ENCODE measurements around the gene OSMR. TPM values are rescaled to one million over a fixed set of nuclear protein-coding genes. Genes with fewer than 3 reads are reported as not detected.

The OSMR gene
- total and polyA plus RNA-seq, 2 donors (not counting 3 experiments of a cell fraction or from before 2014, with no cell fraction given): 6.1 to 19.7 TPM

DNA sequence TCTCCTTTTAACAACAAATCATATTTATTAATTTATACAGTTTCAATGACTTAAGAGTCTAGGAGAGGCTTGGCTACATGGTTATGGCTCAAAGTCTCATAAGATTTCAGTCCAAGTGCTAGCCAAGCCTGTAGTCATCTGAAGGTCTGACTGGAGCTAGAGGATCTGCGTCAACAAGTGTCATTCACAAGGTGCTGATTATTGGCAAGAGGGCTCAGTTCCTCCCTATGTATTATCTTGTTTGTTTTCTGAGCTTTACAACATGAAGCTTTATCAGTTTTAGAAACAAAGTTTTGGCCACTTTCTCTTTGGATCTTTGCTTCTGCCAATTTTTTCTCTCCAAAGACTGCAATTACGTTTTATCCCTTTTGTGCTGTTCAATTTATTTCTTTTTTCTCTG, 133.7 kb downstream of the OSMR start:
- H2AFZ ChIP-seq (ENCODE audit: low read depth, low read length): no peak overlapping the region
- POLR2A ChIA-PET: no interaction called here
- no peaks in the 10 kb centered on the region for H3K9me3 ChIP-seq (replicated peaks; ENCODE audit: control insufficient read depth, insufficient read depth, low read length)
- FAIRE-seq (no peak), DNase-seq (ENCODE audit: low read depth, low spot score) (no peak)
- CTCF ChIA-PET: no interaction called here
- no peak overlapping the region for H3K4me3 ChIP-seq (replicated peaks in 1 of 3; ENCODE audit: insufficient read depth in 1 of 3, low read depth in 1 of 3, low read length in 3 of 3)
- H3K4me2 ChIP-seq (ENCODE audit: insufficient read depth, low read length): no peak overlapping the region
- no peaks in the 10 kb centered on the region for H4K20me1 ChIP-seq (replicated peaks; ENCODE audit: control insufficient read depth, extremely low read depth, insufficient read depth, low read length)
- dilution Hi-C loops (cut with MboI; ENCODE audit: extremely low pct_ligation_motif_present, low sequenced_read_pairs): no loop called here
- no peaks in the 10 kb centered on the region for H3K9me1 ChIP-seq (replicated peaks; ENCODE audit: control insufficient read depth, extremely low read depth, insufficient read depth, low read length)
- no peaks in the 10 kb centered on the region for H3K79me2 ChIP-seq (ENCODE audit: control insufficient read depth, insufficient read depth, low read length)
- H3K36me3 ChIP-seq (ENCODE audit: control insufficient read depth in 2 of 2, extremely low read depth in 1 of 2, insufficient read depth in 2 of 2, low read length in 2 of 2): peaks cover 0 to 2% of the 10 kb centered on the region in 2 experiments
- intact Hi-C loops (cut with micrococcal nuclease): no loop called here
- no peak overlapping the region for H3K9ac ChIP-seq (replicated peaks; ENCODE audit: extremely low read depth, insufficient read depth, low read length)
- no TSS peak for BruUV-seq (replicated peaks)
- TF ChIP-seq, protein P1, sequence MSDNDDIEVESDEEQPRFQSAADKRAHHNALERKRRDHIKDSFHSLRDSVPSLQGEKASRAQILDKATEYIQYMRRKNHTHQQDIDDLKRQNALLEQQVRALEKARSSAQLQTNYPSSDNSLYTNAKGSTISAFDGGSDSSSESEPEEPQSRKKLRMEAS (IDR thresholded peaks at IDR 0.05; ENCODE audit: insufficient read depth, insufficient read length): no peak
- TF ChIP-seq JUN (IDR thresholded peaks at IDR 0.05; ENCODE audit: borderline replicate concordance, insufficient read depth, insufficient read length, low read depth) (no peak), GATA2 (IDR thresholded peaks at IDR 0.05; ENCODE audit: insufficient read depth, insufficient read length, low read depth, low read length) (no peak), POLR2A (IDR thresholded peaks at IDR 0.05; ENCODE audit: low read depth, low read length) (no peak), EZH2 (IDR thresholded peaks at IDR 0.05; ENCODE audit: borderline replicate concordance, low read depth, low read length, severe bottlenecking) (no peak), FOS (IDR thresholded peaks at IDR 0.05; ENCODE audit: borderline replicate concordance, insufficient read depth, low read length) (no peak), MYC (IDR thresholded peaks at IDR 0.05; ENCODE audit: low read depth, low read length) (no peak), POLR2AphosphoS5 (IDR thresholded peaks at IDR 0.05; ENCODE audit: insufficient read depth, low read depth, low read length) (no peak)
- TF ChIP-seq, protein P2, sequence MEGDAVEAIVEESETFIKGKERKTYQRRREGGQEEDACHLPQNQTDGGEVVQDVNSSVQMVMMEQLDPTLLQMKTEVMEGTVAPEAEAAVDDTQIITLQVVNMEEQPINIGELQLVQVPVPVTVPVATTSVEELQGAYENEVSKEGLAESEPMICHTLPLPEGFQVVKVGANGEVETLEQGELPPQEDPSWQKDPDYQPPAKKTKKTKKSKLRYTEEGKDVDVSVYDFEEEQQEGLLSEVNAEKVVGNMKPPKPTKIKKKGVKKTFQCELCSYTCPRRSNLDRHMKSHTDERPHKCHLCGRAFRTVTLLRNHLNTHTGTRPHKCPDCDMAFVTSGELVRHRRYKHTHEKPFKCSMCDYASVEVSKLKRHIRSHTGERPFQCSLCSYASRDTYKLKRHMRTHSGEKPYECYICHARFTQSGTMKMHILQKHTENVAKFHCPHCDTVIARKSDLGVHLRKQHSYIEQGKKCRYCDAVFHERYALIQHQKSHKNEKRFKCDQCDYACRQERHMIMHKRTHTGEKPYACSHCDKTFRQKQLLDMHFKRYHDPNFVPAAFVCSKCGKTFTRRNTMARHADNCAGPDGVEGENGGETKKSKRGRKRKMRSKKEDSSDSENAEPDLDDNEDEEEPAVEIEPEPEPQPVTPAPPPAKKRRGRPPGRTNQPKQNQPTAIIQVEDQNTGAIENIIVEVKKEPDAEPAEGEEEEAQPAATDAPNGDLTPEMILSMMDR (IDR thresholded peaks at IDR 0.05; ENCODE audit: extremely low read depth in 1 of 2, insufficient read depth in 1 of 2, low read depth in 1 of 2, low read length in 2 of 2): no peak
- no peak overlapping the region for H3K27ac ChIP-seq (ENCODE audit: insufficient read depth, low read depth, low read length)
- no peaks in the 10 kb centered on the region for H3K27me3 ChIP-seq (ENCODE audit: control insufficient read depth in 2 of 2, insufficient read depth in 2 of 2, low read length in 2 of 2)
- H3K4me1 ChIP-seq (ENCODE audit: control insufficient read depth, extremely low read depth, insufficient read depth, low read length): no peaks in the 10 kb centered on the region

Other genes with a start within 250 kb of the OSMR start
- 38.0 and 39.5 TPM in 2 replicates for gene RICTOR, start 228.4 kb downstream of the OSMR start, total RNA-seq
- gene RICTOR, start 228.4 kb downstream of the OSMR start, polyA plus RNA-seq: 7.0 and 9.2 TPM in 2 replicates